ENCODE results near the gene ZSWIM4. TPM values are rescaled to one million over a fixed set of nuclear protein-coding genes. Genes with fewer than 3 reads are reported as not detected.
"Not testable (repeated sequence)": the region's sequence is repeated elsewhere in the genome, so short reads cannot be mapped to it uniquely, and the experiment has no call there.

The ZSWIM4 gene
- total RNA-seq, 4 donors from 2014 or later, result 2.8 to 19.8 (median 4.0) TPM

DNA sequence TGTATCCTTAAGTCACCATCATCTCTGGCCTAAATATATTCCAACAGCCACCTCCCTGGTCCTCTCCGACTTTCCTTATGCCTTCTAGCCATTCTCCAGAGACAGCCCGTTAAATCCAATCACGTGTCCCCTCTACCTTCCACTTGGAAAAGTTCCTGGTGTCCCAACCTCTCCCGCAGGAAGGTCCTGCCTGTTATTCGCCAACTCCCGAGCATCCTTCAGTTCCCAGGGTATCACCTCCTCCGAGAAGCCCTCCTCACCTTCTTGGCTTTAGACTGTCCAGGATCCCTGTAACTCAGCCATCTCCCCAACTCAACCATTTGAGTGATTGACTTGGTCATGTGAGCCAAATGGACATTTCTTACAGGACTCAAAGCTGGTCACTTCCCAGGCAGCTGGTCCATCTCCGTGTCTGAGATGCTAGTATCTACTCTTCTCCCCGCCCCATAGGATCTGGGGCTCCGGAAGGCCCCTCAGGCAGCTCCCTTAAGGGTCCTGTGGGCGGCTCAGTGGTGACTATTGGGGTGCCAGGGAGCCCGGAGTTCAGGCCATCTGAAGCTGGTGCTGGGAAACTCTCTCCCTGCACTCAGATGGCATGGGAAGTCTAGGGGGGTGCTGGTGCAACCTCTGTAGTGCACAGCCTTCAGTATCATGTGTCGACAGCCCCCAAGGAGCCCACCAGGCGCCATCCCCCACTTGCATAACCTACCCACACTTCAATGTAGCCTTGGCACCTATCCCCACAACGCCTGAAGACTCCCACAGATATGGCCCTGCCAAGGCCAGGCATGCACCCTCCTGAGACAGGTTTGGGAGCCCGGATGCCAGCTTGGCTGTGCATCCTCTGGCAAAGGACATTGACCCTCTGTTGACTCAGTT lies 53.8 kb downstream of the ZSWIM4 start:
- peaks cover 0 to 74% (median 45%) of the 10 kb centered on the region in 4 donors for H3K4me1 ChIP-seq
- H3K9me3 ChIP-seq, result no peaks in the 10 kb centered on the region
- WGBS, 2 donors, result 61 to 63% methylated on average over 16 of the region's 16 CpGs
- H3K27ac ChIP-seq, result peak overlapping the region; percentile 98 to 100 (median 100)
- no peaks in the 10 kb centered on the region for H3K36me3 ChIP-seq
- TF ChIP-seq EP300 (IDR thresholded peaks at IDR 0.05) (no peak), POLR2A (IDR thresholded peaks at IDR 0.05) (no peak)
- TF ChIP-seq, protein P1, sequence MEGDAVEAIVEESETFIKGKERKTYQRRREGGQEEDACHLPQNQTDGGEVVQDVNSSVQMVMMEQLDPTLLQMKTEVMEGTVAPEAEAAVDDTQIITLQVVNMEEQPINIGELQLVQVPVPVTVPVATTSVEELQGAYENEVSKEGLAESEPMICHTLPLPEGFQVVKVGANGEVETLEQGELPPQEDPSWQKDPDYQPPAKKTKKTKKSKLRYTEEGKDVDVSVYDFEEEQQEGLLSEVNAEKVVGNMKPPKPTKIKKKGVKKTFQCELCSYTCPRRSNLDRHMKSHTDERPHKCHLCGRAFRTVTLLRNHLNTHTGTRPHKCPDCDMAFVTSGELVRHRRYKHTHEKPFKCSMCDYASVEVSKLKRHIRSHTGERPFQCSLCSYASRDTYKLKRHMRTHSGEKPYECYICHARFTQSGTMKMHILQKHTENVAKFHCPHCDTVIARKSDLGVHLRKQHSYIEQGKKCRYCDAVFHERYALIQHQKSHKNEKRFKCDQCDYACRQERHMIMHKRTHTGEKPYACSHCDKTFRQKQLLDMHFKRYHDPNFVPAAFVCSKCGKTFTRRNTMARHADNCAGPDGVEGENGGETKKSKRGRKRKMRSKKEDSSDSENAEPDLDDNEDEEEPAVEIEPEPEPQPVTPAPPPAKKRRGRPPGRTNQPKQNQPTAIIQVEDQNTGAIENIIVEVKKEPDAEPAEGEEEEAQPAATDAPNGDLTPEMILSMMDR (IDR thresholded peaks at IDR 0.05), result no peak
- DNase-seq (ENCODE audit: low spot score in 2 of 2), result no peak
- H3K4me3 ChIP-seq, result no peak overlapping the region
- no peaks in the 10 kb centered on the region for H3K27me3 ChIP-seq

- H3K9me3 ChIP-seq, result no peaks in the 10 kb centered on the region
Observed at GRCh38 chr19:13849991-13850909, 55.0 kb downstream of the ZSWIM4 start.

GRCh38 chr19:13850910-13851733 lies 55.9 kb downstream of the ZSWIM4 start:
- DNase-seq (ENCODE audit: low spot score in 2 of 2), result peak; percentile 80
- H3K36me3 ChIP-seq, result no peaks in the 10 kb centered on the region
- no peaks in the 10 kb centered on the region for H3K9me3 ChIP-seq
- WGBS, 2 donors, result 20 to 27% methylated on average over 14 to 19 of the region's 26 CpGs
- H3K4me3 ChIP-seq, result peak overlapping the region; percentile 8 to 45 (median 23)
- H3K27ac ChIP-seq, result peak overlapping the region; percentile 97 to 100 (median 98)
- no peak for TF ChIP-seq POLR2A (IDR thresholded peaks at IDR 0.05)
- TF ChIP-seq EP300 (IDR thresholded peaks at IDR 0.05), result peak; percentile 68 to 95
- TF ChIP-seq, protein P1 (IDR thresholded peaks at IDR 0.05), result peak in 1 of 5 experiments; percentile 25
- peaks cover 0 to 61% (median 40%) of the 10 kb centered on the region in 4 donors for H3K4me1 ChIP-seq
- no peaks in the 10 kb centered on the region for H3K27me3 ChIP-seq

More at GRCh38 chr19:13849991-13850909, 55.0 kb downstream of the ZSWIM4 start:
- Histone ChIP-seq H3K4me1 (peaks cover 0 to 70% (median 43%) of the 10 kb centered on the region in 4 donors), H3K4me3 (peak overlapping the region; percentile 8 to 45 (median 23)), H3K27me3 (no peaks in the 10 kb centered on the region), H3K36me3 (no peaks in the 10 kb centered on the region), H3K27ac (peak overlapping the region; percentile 97 to 100 (median 98))
- peak; percentile 77 for DNase-seq (ENCODE audit: low spot score in 2 of 2)
- WGBS, 2 donors, result 16 to 24% methylated on average over 30 to 49 of the region's 66 CpGs
- TF ChIP-seq POLR2A (IDR thresholded peaks at IDR 0.05), result peak; percentile 35 to 41
- TF ChIP-seq EP300 (IDR thresholded peaks at IDR 0.05), result peak; percentile 16 to 45
- TF ChIP-seq, protein P1 (IDR thresholded peaks at IDR 0.05), result no peak

DNA sequence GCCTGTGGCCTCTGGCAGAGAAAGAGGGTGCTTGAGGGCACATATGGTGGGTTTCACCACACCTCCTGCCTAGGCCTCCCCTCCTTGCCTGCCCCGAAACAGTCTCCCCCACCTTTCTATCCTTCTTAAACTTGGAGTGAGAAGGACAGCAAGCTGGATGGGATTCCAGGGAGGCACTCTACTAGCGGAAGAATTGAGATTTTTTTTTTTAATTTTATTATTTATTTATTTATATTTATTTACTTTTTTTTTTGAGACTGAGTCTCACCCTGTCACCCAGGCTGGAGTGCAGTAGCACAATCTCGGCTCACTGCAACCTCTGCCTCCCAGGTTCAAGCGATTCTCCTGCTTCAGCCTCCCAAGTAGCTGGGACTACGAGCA lies 56.5 kb downstream of the ZSWIM4 start:
- not testable (repeated sequence) for H3K9me3 ChIP-seq; H3K27me3 ChIP-seq; DNase-seq (ENCODE audit: low spot score in 2 of 2); H3K36me3 ChIP-seq
- Histone ChIP-seq H3K4me3 (peak overlapping the region in 2 of 4 donors; percentile 4 to 45), H3K4me1 (peaks cover 0 to 55% (median 34%) of the 10 kb centered on the region in 4 donors), H3K27ac (peak overlapping the region; percentile 97 to 100 (median 98))
- WGBS, 2 donors, result 64 to 66% methylated on average over 5 of the region's 5 CpGs

GRCh38 chr19:13852171-13852707 lies 57.0 kb downstream of the ZSWIM4 start:
- H3K4me1 ChIP-seq, result peaks cover 0 to 50% (median 29%) of the 10 kb centered on the region in 4 donors

More at GRCh38 chr19:13852171-13852707, 57.0 kb downstream of the ZSWIM4 start:
- H3K9me3 ChIP-seq; H3K4me3 ChIP-seq; DNase-seq (ENCODE audit: low spot score in 2 of 2); H3K36me3 ChIP-seq; H3K27me3 ChIP-seq: not testable (repeated sequence)
- peak overlapping the region; percentile 97 to 100 (median 98) for H3K27ac ChIP-seq
- 69 to 70% methylated on average over 12 of the region's 12 CpGs for WGBS, 2 donors

All from tibial nerve (tissue), 4 donors.